H9 (cell line): ENCODE data around the gene CREB3L2. TPM values are rescaled to one million over a fixed set of nuclear protein-coding genes. Genes with fewer than 3 reads are reported as not detected.

ENCODE experiments used
- DNase-seq: peaks from one replicate; pipeline ENCODE4 v3.0.0-alpha.2; 2017
- H2AFZ ChIP-seq: one replicate; pipeline ENCODE4 v1.6.1; 2013; ENCODE audit warnings: mild to moderate bottlenecking, low read length, control low read depth, moderate library complexity
- H2AK5ac ChIP-seq: 2 replicates; pipeline ENCODE4 v1.6.1; 2013; ENCODE audit warnings: low read length, control low read depth, mixed read lengths; ENCODE audit not compliant: insufficient read length
- H2BK120ac ChIP-seq: one replicate; pipeline ENCODE4 v1.6.1; 2013; ENCODE audit warnings: low read depth, mild to moderate bottlenecking, low read length, control low read depth, inconsistent platforms; ENCODE audit not compliant: poor library complexity, severe bottlenecking
- H2BK12ac ChIP-seq: 2 replicates; pipeline ENCODE4 v1.6.1; 2013; ENCODE audit warnings: low read length, control low read depth, mixed read lengths, low read depth; ENCODE audit not compliant: insufficient read length
- H2BK15ac ChIP-seq: 2 replicates; pipeline ENCODE4 v1.6.1; 2013; ENCODE audit warnings: low read depth, low read length, control low read depth
- H2BK20ac ChIP-seq: one replicate; pipeline ENCODE4 v1.6.1; 2013; ENCODE audit warnings: low read depth, mild to moderate bottlenecking, low read length, control low read depth, inconsistent platforms; ENCODE audit not compliant: poor library complexity, severe bottlenecking
- H2BK5ac ChIP-seq: 2 replicates; pipeline ENCODE4 v1.6.1; 2013; ENCODE audit warnings: low read length, control low read depth, mixed read lengths; ENCODE audit not compliant: insufficient read length
- H3K14ac ChIP-seq: 2 replicates; pipeline ENCODE4 v1.6.1; 2013; ENCODE audit warnings: low read length, control low read depth; ENCODE audit not compliant: insufficient read depth
- H3K18ac ChIP-seq: 2 replicates; pipeline ENCODE4 v1.6.1; 2013; ENCODE audit warnings: low read depth, mild to moderate bottlenecking, mixed read lengths, low read length, control low read depth; ENCODE audit not compliant: insufficient read length
- H3K23ac ChIP-seq: 2 replicates; pipeline ENCODE4 v1.6.1; 2013; ENCODE audit warnings: low read length, control low read depth, mixed read lengths, low read depth; ENCODE audit not compliant: insufficient read length
- H3K23me2 ChIP-seq: 2 replicates; pipeline ENCODE4 v1.6.1; 2013; ENCODE audit warnings: low read depth, mild to moderate bottlenecking, mixed read lengths, low read length, control low read depth; ENCODE audit not compliant: insufficient read length, poor library complexity, severe bottlenecking
- H3K27ac ChIP-seq: 2 replicates; pipeline ENCODE4 v1.5.1; 2013; ENCODE audit warnings: low read length, control low read depth, mixed read lengths, low read depth; ENCODE audit not compliant: insufficient read length
- H3K27me3 ChIP-seq: 2 replicates; pipeline ENCODE4 v1.6.1; 2013; ENCODE audit warnings: low read length, control low read depth, inconsistent platforms; ENCODE audit not compliant: insufficient read depth
- H3K4ac ChIP-seq: 2 replicates; pipeline ENCODE4 v1.6.1; 2013; ENCODE audit warnings: low read depth, mild to moderate bottlenecking, control low read depth, inconsistent platforms, low read length, moderate library complexity
- H3K4me1 ChIP-seq: 2 replicates; pipeline ENCODE4 v1.6.1; 2013; ENCODE audit warnings: low read length, control low read depth, inconsistent platforms; ENCODE audit not compliant: insufficient read depth
- H3K4me2 ChIP-seq: 2 replicates; pipeline ENCODE4 v1.6.1; 2013; ENCODE audit warnings: low read length, control low read depth, mixed read lengths; ENCODE audit not compliant: insufficient read length, insufficient read depth
- H3K56ac ChIP-seq: 2 replicates; pipeline ENCODE4 v1.6.1; 2013; ENCODE audit warnings: low read depth, mild to moderate bottlenecking, mixed read lengths, low read length, control low read depth; ENCODE audit not compliant: insufficient read length
- H3K79me1 ChIP-seq: 2 replicates; pipeline ENCODE4 v1.6.1; 2013; ENCODE audit warnings: low read depth, mild to moderate bottlenecking, moderate library complexity, low read length, control low read depth, inconsistent platforms; ENCODE audit not compliant: insufficient read depth, poor library complexity, severe bottlenecking
- H3K79me2 ChIP-seq: 2 replicates; pipeline ENCODE4 v1.6.1; 2013; ENCODE audit warnings: low read length, control low read depth, inconsistent platforms; ENCODE audit not compliant: insufficient read depth
- H3K9ac ChIP-seq: 2 replicates; pipeline ENCODE4 v1.6.1; 2013; ENCODE audit warnings: low read length, control low read depth, mixed read lengths; ENCODE audit not compliant: insufficient read length; ENCODE audit errors: extremely low read depth
- H3K9me3 ChIP-seq: one replicate; pipeline ENCODE4 v1.6.1; 2013; ENCODE audit warnings: low read depth, low read length, inconsistent platforms; ENCODE audit not compliant: control insufficient read depth
- H3T11ph ChIP-seq: one replicate; pipeline ENCODE4 v1.6.1; 2013; ENCODE audit warnings: mild to moderate bottlenecking, low read length, control low read depth, inconsistent platforms
- H4K20me1 ChIP-seq: one replicate; pipeline ENCODE4 v1.6.1; 2013; ENCODE audit not compliant: control insufficient read depth, insufficient read length, insufficient read depth
- H4K5ac ChIP-seq: 2 replicates; pipeline ENCODE4 v1.6.1; 2013; ENCODE audit warnings: low read depth, mild to moderate bottlenecking, mixed read lengths, low read length, control low read depth; ENCODE audit not compliant: insufficient read length
- H4K8ac ChIP-seq: replicated peaks from 2 replicates; pipeline ENCODE4 v1.6.1; 2013; ENCODE audit warnings: low read length, control low read depth, mixed read lengths, low read depth; ENCODE audit not compliant: insufficient read length
- H4K91ac ChIP-seq: 2 replicates; pipeline ENCODE4 v1.6.1; 2013; ENCODE audit warnings: low read depth, mild to moderate bottlenecking, moderate library complexity, mixed read lengths, low read length, control low read depth; ENCODE audit not compliant: insufficient read length
- H3K27ac Mint-ChIP-seq, 3 experiments: 2 replicates in 2 of 3; 3 replicates in 1 of 3; pipeline ENCODE4 v1.8.0; 2020 to 2021; ENCODE audit warnings: mixed read lengths in 3 of 3, mild to moderate bottlenecking in 1 of 3, moderate library complexity in 1 of 3
- H3K27me3 Mint-ChIP-seq: 2 replicates; pipeline ENCODE4 v1.8.0; 2021; ENCODE audit warnings: low read depth, mild to moderate bottlenecking, moderate library complexity, mixed read lengths
- H3K36me3 Mint-ChIP-seq, 3 experiments: 2 replicates in 2 of 3; 3 replicates in 1 of 3; pipeline ENCODE4 v1.8.0; 2020 to 2021; ENCODE audit warnings: low read depth in 3 of 3, mixed read lengths in 3 of 3; ENCODE audit not compliant: insufficient read depth in 1 of 3
- H3K4me1 Mint-ChIP-seq, 2 experiments: 2 replicates each; pipeline ENCODE4 v1.8.0; 2020; ENCODE audit warnings: mixed read lengths in 2 of 2
- H3K4me3 Mint-ChIP-seq, 2 experiments: 2 replicates in 1 of 2; 3 replicates in 1 of 2; pipeline ENCODE4 v1.8.0; 2020 to 2021; ENCODE audit warnings: mild to moderate bottlenecking in 2 of 2, mixed read lengths in 2 of 2, moderate library complexity in 1 of 2
- H3K9me3 Mint-ChIP-seq, 2 experiments: 2 replicates in 1 of 2; 3 replicates in 1 of 2; pipeline ENCODE4 v1.8.0; 2020; ENCODE audit warnings: mild to moderate bottlenecking in 2 of 2, mixed read lengths in 2 of 2, moderate library complexity in 1 of 2
- WGBS: extraction: QIAGEN DNeasy Blood & Tissue Kit; methylation state at CpG from one replicate; pipeline ENCODE4 v1.1.7; 2013; ENCODE audit warnings: missing lambda C conversion rate, low lambda C conversion rate, mixed read lengths; ENCODE audit not compliant: insufficient read length; ENCODE audit errors: extremely low coverage; 5-methylcytosine and 5-hydroxymethylcytosine counted together
- total RNA-seq: library from RNA; stranded (reverse); gene quantifications from 2 replicates; pipeline ENCODE4 v1.2.1, GENCODE V29; 2021
- TF ChIP-seq, protein P1 (sequence below): fragments of 200-600 bp; sonication (generic); conservative IDR thresholded peaks from 3 replicates; pipeline ENCODE4 v1.8.0; 2021; ENCODE audit warnings: antibody characterized with exemption, mild to moderate bottlenecking

The CREB3L2 gene
- total RNA-seq, 1 experiment from 2014 or later = 60.7 TPM

DNA sequence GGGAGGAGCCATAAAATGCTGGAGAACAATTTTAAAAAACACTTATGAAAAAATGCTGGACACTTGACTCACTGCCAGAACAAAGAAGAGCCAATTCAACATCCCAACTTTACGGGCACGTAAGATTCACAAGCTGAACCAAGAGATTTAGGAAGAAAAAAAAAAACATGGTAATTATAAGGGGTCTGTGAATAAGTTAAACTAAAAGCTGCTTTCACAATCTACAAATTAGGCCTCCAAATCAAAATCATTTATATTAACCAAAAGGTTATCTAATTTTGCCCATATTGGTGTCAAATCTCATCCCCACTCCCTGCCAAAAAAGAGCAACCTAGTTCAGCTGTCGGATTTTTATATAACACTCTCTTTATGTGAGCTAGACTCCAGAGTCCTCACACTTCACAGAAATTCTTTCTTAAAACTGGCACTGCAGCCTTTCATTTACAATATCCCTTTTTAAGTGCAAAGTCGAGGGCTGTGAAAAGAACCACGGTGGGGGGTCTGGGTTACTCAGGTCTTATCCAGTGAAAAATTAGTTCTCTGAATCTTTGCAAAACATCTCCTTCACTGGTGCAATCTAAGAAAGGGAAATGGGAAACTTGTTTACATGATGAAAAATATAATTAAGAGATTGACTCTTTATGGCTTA lies 124.7 kb downstream of the CREB3L2 start:
- Mint-ChIP-seq H3K4me1 (peaks cover 72 to 79% of the 10 kb centered on the region in 2 experiments), H3K4me3 (no peak overlapping the region), H3K9me3 (peaks cover 7% of the 10 kb centered on the region in 2 experiments), H3K27me3 (no peaks in the 10 kb centered on the region), H3K36me3 (peaks cover 30 to 71% (median 58%) of the 10 kb centered on the region in 3 experiments), H3K27ac (peak overlapping the region in 2 of 3 experiments; percentile 1 to 58; a peak in 3 of 7 replicates)
- Histone ChIP-seq H3K56ac (no peak overlapping the region), H4K8ac (no peak overlapping the region), H3K27me3 (no peaks in the 10 kb centered on the region), H4K91ac (no peak overlapping the region), H3K23ac (no peak overlapping the region), H2BK12ac (no peak overlapping the region), H2BK120ac (no peak overlapping the region), H4K5ac (no peak overlapping the region), H3K4me1 (peaks cover 22% of the 10 kb centered on the region), H3K27ac (no peak overlapping the region), H3K23me2 (no peaks in the 10 kb centered on the region), H3K14ac (no peak overlapping the region), H2AK5ac (no peak overlapping the region), H3K9ac (no peak overlapping the region), H2AFZ (no peak overlapping the region), H3K79me2 (no peaks in the 10 kb centered on the region), H2BK20ac (no peak overlapping the region), H2BK5ac (no peak overlapping the region), H3K9me3 (no peaks in the 10 kb centered on the region), H4K20me1 (no peaks in the 10 kb centered on the region), H2BK15ac (no peak overlapping the region), H3T11ph (no peak overlapping the region), H3K79me1 (no peaks in the 10 kb centered on the region), H3K4me2 (no peak overlapping the region), H3K4ac (no peak overlapping the region), H3K18ac (no peak overlapping the region)
- no CpG with 5 or more reads among the region's 5 CpGs for WGBS
- TF ChIP-seq, protein P1, sequence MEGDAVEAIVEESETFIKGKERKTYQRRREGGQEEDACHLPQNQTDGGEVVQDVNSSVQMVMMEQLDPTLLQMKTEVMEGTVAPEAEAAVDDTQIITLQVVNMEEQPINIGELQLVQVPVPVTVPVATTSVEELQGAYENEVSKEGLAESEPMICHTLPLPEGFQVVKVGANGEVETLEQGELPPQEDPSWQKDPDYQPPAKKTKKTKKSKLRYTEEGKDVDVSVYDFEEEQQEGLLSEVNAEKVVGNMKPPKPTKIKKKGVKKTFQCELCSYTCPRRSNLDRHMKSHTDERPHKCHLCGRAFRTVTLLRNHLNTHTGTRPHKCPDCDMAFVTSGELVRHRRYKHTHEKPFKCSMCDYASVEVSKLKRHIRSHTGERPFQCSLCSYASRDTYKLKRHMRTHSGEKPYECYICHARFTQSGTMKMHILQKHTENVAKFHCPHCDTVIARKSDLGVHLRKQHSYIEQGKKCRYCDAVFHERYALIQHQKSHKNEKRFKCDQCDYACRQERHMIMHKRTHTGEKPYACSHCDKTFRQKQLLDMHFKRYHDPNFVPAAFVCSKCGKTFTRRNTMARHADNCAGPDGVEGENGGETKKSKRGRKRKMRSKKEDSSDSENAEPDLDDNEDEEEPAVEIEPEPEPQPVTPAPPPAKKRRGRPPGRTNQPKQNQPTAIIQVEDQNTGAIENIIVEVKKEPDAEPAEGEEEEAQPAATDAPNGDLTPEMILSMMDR = no peak
- no peak for DNase-seq
